ENCODE data around the gene SPPL3.

Gene SPPL3

DNA sequence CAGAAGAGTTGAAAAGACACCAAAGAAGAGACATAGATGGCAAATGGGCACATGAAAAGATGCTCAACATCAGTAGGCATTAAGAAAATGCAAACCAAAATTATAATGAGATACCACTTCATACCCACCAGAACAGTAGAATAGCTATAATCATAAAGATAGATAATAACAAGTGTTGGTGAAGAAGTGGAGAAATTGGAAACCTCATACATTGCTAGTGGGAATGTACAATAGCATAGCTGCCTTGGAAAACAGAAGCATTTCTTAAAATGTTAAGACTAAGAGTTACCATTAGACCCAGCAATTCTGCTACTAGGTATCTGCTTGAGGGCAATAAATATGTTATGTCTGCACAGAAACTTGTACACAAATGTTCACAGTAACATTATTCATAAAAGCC lies 99.7 kb downstream of the SPPL3 start:
- TF ChIP-seq POLR2AphosphoS5 (IDR thresholded peaks at IDR 0.05; ENCODE audit: low read depth, low read length) = no peak
- TF ChIP-seq, protein P1, sequence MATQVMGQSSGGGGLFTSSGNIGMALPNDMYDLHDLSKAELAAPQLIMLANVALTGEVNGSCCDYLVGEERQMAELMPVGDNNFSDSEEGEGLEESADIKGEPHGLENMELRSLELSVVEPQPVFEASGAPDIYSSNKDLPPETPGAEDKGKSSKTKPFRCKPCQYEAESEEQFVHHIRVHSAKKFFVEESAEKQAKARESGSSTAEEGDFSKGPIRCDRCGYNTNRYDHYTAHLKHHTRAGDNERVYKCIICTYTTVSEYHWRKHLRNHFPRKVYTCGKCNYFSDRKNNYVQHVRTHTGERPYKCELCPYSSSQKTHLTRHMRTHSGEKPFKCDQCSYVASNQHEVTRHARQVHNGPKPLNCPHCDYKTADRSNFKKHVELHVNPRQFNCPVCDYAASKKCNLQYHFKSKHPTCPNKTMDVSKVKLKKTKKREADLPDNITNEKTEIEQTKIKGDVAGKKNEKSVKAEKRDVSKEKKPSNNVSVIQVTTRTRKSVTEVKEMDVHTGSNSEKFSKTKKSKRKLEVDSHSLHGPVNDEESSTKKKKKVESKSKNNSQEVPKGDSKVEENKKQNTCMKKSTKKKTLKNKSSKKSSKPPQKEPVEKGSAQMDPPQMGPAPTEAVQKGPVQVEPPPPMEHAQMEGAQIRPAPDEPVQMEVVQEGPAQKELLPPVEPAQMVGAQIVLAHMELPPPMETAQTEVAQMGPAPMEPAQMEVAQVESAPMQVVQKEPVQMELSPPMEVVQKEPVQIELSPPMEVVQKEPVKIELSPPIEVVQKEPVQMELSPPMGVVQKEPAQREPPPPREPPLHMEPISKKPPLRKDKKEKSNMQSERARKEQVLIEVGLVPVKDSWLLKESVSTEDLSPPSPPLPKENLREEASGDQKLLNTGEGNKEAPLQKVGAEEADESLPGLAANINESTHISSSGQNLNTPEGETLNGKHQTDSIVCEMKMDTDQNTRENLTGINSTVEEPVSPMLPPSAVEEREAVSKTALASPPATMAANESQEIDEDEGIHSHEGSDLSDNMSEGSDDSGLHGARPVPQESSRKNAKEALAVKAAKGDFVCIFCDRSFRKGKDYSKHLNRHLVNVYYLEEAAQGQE (IDR thresholded peaks at IDR 0.05; ENCODE audit: insufficient read depth in 1 of 2, low read depth in 2 of 2, low read length in 2 of 2) = no peak
- TF ChIP-seq FOXP2 (optimal IDR thresholded peaks at IDR 0.05; ENCODE audit: borderline replicate concordance, extremely low read depth, extremely low read length, insufficient read depth) = no peak
- TF ChIP-seq SIN3A (IDR thresholded peaks at IDR 0.05; ENCODE audit: borderline replicate concordance, insufficient read depth, low read length) = no peak
- no peak for TF ChIP-seq TAF1 (IDR thresholded peaks at IDR 0.05; ENCODE audit: borderline replicate concordance, insufficient read depth, low read length)

- TF ChIP-seq FOXP2 (optimal IDR thresholded peaks at IDR 0.05; ENCODE audit: borderline replicate concordance, extremely low read depth, extremely low read length, insufficient read depth) (no peak), TAF1 (IDR thresholded peaks at IDR 0.05; ENCODE audit: borderline replicate concordance, insufficient read depth, low read length) (no peak), SIN3A (IDR thresholded peaks at IDR 0.05; ENCODE audit: borderline replicate concordance, insufficient read depth, low read length) (no peak), POLR2AphosphoS5 (IDR thresholded peaks at IDR 0.05; ENCODE audit: low read depth, low read length) (no peak)
- TF ChIP-seq, protein P1 (IDR thresholded peaks at IDR 0.05; ENCODE audit: insufficient read depth in 1 of 2, low read depth in 2 of 2, low read length in 2 of 2) = no peak
Measured at GRCh38 chr12:120801146-120801545, 103.0 kb downstream of the SPPL3 start.

GRCh38 chr12:120800665-120801064 lies 103.5 kb downstream of the SPPL3 start:
- TF ChIP-seq POLR2AphosphoS5 (IDR thresholded peaks at IDR 0.05; ENCODE audit: low read depth, low read length) = no peak
- no peak for TF ChIP-seq SIN3A (IDR thresholded peaks at IDR 0.05; ENCODE audit: borderline replicate concordance, insufficient read depth, low read length)
- TF ChIP-seq FOXP2 (optimal IDR thresholded peaks at IDR 0.05; ENCODE audit: borderline replicate concordance, extremely low read depth, extremely low read length, insufficient read depth) = no peak
- no peak for TF ChIP-seq TAF1 (IDR thresholded peaks at IDR 0.05; ENCODE audit: borderline replicate concordance, insufficient read depth, low read length)
- TF ChIP-seq, protein P1 (IDR thresholded peaks at IDR 0.05; ENCODE audit: insufficient read depth in 1 of 2, low read depth in 2 of 2, low read length in 2 of 2) = no peak

- TF ChIP-seq SIN3A (IDR thresholded peaks at IDR 0.05; ENCODE audit: borderline replicate concordance, insufficient read depth, low read length) (no peak), FOXP2 (optimal IDR thresholded peaks at IDR 0.05; ENCODE audit: borderline replicate concordance, extremely low read depth, extremely low read length, insufficient read depth) (no peak), TAF1 (IDR thresholded peaks at IDR 0.05; ENCODE audit: borderline replicate concordance, insufficient read depth, low read length) (no peak), POLR2AphosphoS5 (IDR thresholded peaks at IDR 0.05; ENCODE audit: low read depth, low read length) (no peak)
- TF ChIP-seq, protein P1 (IDR thresholded peaks at IDR 0.05; ENCODE audit: insufficient read depth in 1 of 2, low read depth in 2 of 2, low read length in 2 of 2) = no peak
Measured at GRCh38 chr12:120799243-120800045, 104.7 kb downstream of the SPPL3 start.

All from PFSK-1 (cell line).